Nephron (organoid): ENCODE data around the gene MYOZ3.

Experiments used
- H3K27ac Mint-ChIP-seq, 3 experiments: 2 replicates each; pipeline ENCODE4 v1.8.0; 2020; ENCODE audit warnings: mixed read lengths in 3 of 3, mild to moderate bottlenecking in 2 of 3, moderate library complexity in 1 of 3
- H3K27me3 Mint-ChIP-seq: 2 replicates; pipeline ENCODE4 v1.8.0; 2021; ENCODE audit warnings: low read depth, mild to moderate bottlenecking, moderate library complexity, mixed read lengths
- H3K36me3 Mint-ChIP-seq: 2 replicates; pipeline ENCODE4 v1.8.0; 2020; ENCODE audit warnings: low read depth, mixed read lengths
- H3K4me1 Mint-ChIP-seq: 2 replicates; pipeline ENCODE4 v1.8.0; 2020; ENCODE audit warnings: mixed read lengths
- H3K4me3 Mint-ChIP-seq, 3 experiments: 2 replicates each; pipeline ENCODE4 v1.8.0; 2020; ENCODE audit warnings: mild to moderate bottlenecking in 3 of 3, mixed read lengths in 3 of 3, moderate library complexity in 2 of 3
- H3K9me3 Mint-ChIP-seq: 2 replicates; pipeline ENCODE4 v1.8.0; 2020; ENCODE audit warnings: mixed read lengths
- CTCF ChIP-seq, 3 experiments: fragments of 200-600 bp; sonication (generic); IDR thresholded peaks; one replicate each; pipeline ENCODE4 v1.5.0; 2021; ENCODE audit warnings: antibody characterized with exemption in 3 of 3; ENCODE audit not compliant: unreplicated experiment in 3 of 3

Gene MYOZ3

GRCh38 chr5:150642567-150642927 is 18.5 kb upstream of the MYOZ3 start:
- no peaks in the 10 kb centered on the region for H3K9me3 Mint-ChIP-seq
- H3K36me3 Mint-ChIP-seq = peaks cover 12% of the 10 kb centered on the region
- H3K4me3 Mint-ChIP-seq = peak overlapping the region; percentile 81 to 91 (median 82)
- peaks cover 86% of the 10 kb centered on the region for H3K4me1 Mint-ChIP-seq
- peaks cover 3% of the 10 kb centered on the region for H3K27me3 Mint-ChIP-seq
- H3K27ac Mint-ChIP-seq = peak overlapping the region; percentile 96 to 98 (median 97)
- no peak for TF ChIP-seq CTCF (IDR thresholded peaks at IDR 0.05; ENCODE audit: unreplicated experiment in 3 of 3)

GRCh38 chr5:150642991-150643710 is 17.9 kb upstream of the MYOZ3 start:
- Mint-ChIP-seq H3K27ac (peak overlapping the region; percentile 96 to 98 (median 97)), H3K9me3 (no peaks in the 10 kb centered on the region), H3K4me3 (peak overlapping the region; percentile 81 to 91 (median 82)), H3K36me3 (peaks cover 15% of the 10 kb centered on the region), H3K4me1 (peaks cover 84% of the 10 kb centered on the region), H3K27me3 (peaks cover 3% of the 10 kb centered on the region)
- no peak for TF ChIP-seq CTCF (IDR thresholded peaks at IDR 0.05; ENCODE audit: unreplicated experiment in 3 of 3)

- H3K27ac Mint-ChIP-seq = peak overlapping the region; percentile 93 to 98 (median 96)
- H3K4me1 Mint-ChIP-seq = peaks cover 83% of the 10 kb centered on the region
- H3K27me3 Mint-ChIP-seq = peaks cover 3% of the 10 kb centered on the region
- no peaks in the 10 kb centered on the region for H3K9me3 Mint-ChIP-seq
- H3K36me3 Mint-ChIP-seq = peaks cover 23% of the 10 kb centered on the region
- peak in 1 of 3 experiments; percentile 19 for TF ChIP-seq CTCF (IDR thresholded peaks at IDR 0.05; ENCODE audit: unreplicated experiment in 3 of 3)
- H3K4me3 Mint-ChIP-seq = peak overlapping the region; percentile 59 to 66 (median 65)
Measured at GRCh38 chr5:150644058-150644457, 17.0 kb upstream of the MYOZ3 start.

- peak overlapping the region; percentile 59 to 66 (median 65) for H3K4me3 Mint-ChIP-seq
- H3K27me3 Mint-ChIP-seq = no peaks in the 10 kb centered on the region
- TF ChIP-seq CTCF (IDR thresholded peaks at IDR 0.05; ENCODE audit: unreplicated experiment in 3 of 3) = no peak
- peak overlapping the region; percentile 93 to 98 (median 96) for H3K27ac Mint-ChIP-seq
- H3K9me3 Mint-ChIP-seq = no peaks in the 10 kb centered on the region
- peaks cover 24% of the 10 kb centered on the region for H3K36me3 Mint-ChIP-seq
- H3K4me1 Mint-ChIP-seq = peaks cover 78% of the 10 kb centered on the region
Measured at GRCh38 chr5:150644514-150644913, 16.5 kb upstream of the MYOZ3 start.

- H3K27ac Mint-ChIP-seq = peak overlapping the region; percentile 93 to 98 (median 96)
- no peak for TF ChIP-seq CTCF (IDR thresholded peaks at IDR 0.05; ENCODE audit: unreplicated experiment in 3 of 3)
- H3K9me3 Mint-ChIP-seq = no peaks in the 10 kb centered on the region
- no peaks in the 10 kb centered on the region for H3K27me3 Mint-ChIP-seq
- H3K36me3 Mint-ChIP-seq = peaks cover 30% of the 10 kb centered on the region
- H3K4me3 Mint-ChIP-seq = peak overlapping the region; percentile 59 to 66 (median 65)
- H3K4me1 Mint-ChIP-seq = peaks cover 76% of the 10 kb centered on the region
Measured at GRCh38 chr5:150645070-150645700, 15.9 kb upstream of the MYOZ3 start.
